ENCODE data around the gene SH2D2A. TPM values are rescaled to one million over a fixed set of nuclear protein-coding genes. Genes with fewer than 3 reads are reported as not detected.
A peak's percentile ranks its signal among the peaks of the same experiment; 100 is the strongest.

The SH2D2A gene
- total RNA-seq, 1 experiment from 2014 or later = 2.9 TPM

DNA sequence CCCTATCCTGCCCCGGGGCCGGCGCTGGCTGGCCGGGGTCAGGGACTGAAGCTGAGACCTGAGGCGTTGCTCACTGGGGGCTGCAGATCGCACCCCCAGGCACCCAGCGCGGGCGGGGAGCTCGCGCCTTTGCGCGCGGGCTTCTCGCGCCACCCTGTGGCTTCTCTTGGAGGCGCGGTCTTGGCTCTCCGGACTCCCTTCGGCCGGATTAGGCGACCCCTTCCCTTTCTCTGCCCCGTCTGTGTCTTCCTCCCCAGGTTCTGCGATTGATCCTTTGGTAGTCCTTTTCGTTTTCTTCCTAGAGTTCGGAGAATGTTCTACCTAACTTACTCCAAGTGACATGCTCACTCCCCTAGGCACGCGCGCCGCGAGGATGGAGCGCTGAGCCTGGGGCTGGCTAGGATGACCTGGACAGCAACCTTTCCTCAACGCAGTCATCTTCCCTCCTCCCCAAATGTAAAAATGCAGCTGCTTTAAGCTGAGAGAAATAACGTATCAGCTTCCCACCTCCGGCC, 43.5 kb upstream of the SH2D2A start:
- BruUV-seq (replicated peaks) = no TSS peak
- TF ChIP-seq, protein P1, sequence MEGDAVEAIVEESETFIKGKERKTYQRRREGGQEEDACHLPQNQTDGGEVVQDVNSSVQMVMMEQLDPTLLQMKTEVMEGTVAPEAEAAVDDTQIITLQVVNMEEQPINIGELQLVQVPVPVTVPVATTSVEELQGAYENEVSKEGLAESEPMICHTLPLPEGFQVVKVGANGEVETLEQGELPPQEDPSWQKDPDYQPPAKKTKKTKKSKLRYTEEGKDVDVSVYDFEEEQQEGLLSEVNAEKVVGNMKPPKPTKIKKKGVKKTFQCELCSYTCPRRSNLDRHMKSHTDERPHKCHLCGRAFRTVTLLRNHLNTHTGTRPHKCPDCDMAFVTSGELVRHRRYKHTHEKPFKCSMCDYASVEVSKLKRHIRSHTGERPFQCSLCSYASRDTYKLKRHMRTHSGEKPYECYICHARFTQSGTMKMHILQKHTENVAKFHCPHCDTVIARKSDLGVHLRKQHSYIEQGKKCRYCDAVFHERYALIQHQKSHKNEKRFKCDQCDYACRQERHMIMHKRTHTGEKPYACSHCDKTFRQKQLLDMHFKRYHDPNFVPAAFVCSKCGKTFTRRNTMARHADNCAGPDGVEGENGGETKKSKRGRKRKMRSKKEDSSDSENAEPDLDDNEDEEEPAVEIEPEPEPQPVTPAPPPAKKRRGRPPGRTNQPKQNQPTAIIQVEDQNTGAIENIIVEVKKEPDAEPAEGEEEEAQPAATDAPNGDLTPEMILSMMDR (IDR thresholded peaks at IDR 0.05; ENCODE audit: unreplicated experiment) = peak; percentile 94
- H3K27ac Mint-ChIP-seq (ENCODE audit: unreplicated experiment) = no peak overlapping the region
- H3K36me3 Mint-ChIP-seq (ENCODE audit: insufficient read depth, unreplicated experiment) = no peaks in the 10 kb centered on the region
- CTCF ChIA-PET = interaction anchor here (0.6 to 3.3 kb wide), 16 partner anchors 12 to 236 kb away, joined by 3 to 49 read pairs (median 5); partner anchors contain the start of genes CRABP2, ISG20L2 and METTL25B
- intact Hi-C loops (cut with micrococcal nuclease; ENCODE audit: unreplicated experiment) = loop anchor here (1.0 to 2.0 kb wide), 2 partner anchors 63 to 133 kb away; no protein-coding TSS in a partner anchor
- DNase-seq = peak; percentile 63
- peaks cover 96% of the 10 kb centered on the region for H3K27me3 Mint-ChIP-seq (ENCODE audit: unreplicated experiment)
- H3K4me3 Mint-ChIP-seq (ENCODE audit: low read depth, unreplicated experiment) = peak overlapping the region; percentile 58
- H3K4me1 Mint-ChIP-seq (ENCODE audit: low read depth, unreplicated experiment) = peaks cover 28% of the 10 kb centered on the region
- no peaks in the 10 kb centered on the region for H3K9me3 Mint-ChIP-seq (ENCODE audit: low read depth, unreplicated experiment)

DNA sequence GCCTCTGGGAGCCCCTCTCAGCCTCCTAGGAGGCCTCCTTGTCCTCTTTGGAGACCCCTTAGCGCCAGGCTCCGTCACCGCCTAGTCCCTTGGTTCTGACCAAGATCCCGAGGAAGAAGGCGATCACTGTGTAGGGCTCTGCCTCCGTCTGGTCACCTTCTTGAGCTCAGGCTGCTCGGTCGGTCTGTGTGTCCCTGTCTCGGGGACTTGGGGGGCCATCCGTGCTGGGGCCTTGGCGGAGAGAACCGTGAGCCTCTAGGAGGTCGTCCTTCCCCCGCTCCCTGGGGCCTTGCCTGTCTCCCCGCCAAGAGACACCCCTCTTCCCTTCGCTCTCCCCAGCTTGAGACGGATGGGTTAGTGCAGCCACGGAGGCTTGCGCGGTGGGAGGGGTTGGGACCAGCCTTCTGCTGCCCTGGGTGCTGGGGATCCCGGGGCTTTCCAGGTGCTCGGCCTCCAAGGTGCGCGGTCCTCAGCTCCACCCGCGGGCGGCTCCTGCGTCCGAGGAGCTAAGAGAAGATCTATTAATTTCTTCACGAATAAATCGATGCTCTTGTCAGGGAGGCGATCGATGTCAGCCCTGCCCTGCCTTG, 43.0 kb upstream of the SH2D2A start:
- BruUV-seq (replicated peaks) = no TSS peak
- no peaks in the 10 kb centered on the region for H3K36me3 Mint-ChIP-seq (ENCODE audit: insufficient read depth, unreplicated experiment)
- TF ChIP-seq, protein P1 (IDR thresholded peaks at IDR 0.05; ENCODE audit: unreplicated experiment) = no peak
- H3K4me1 Mint-ChIP-seq (ENCODE audit: low read depth, unreplicated experiment) = peaks cover 28% of the 10 kb centered on the region
- peak; percentile 21 for DNase-seq
- H3K27me3 Mint-ChIP-seq (ENCODE audit: unreplicated experiment) = peaks cover 96% of the 10 kb centered on the region
- peak overlapping the region; percentile 58 for H3K4me3 Mint-ChIP-seq (ENCODE audit: low read depth, unreplicated experiment)
- intact Hi-C loops (cut with micrococcal nuclease; ENCODE audit: unreplicated experiment) = loop anchor here (1.0 to 10.0 kb wide), 3 partner anchors 62 to 175 kb away; no protein-coding TSS in a partner anchor
- H3K9me3 Mint-ChIP-seq (ENCODE audit: low read depth, unreplicated experiment) = no peaks in the 10 kb centered on the region
- CTCF ChIA-PET = interaction anchor here (0.6 to 3.3 kb wide), 17 partner anchors 12 to 235 kb away, joined by 3 to 49 read pairs (median 5); partner anchors contain the start of genes CRABP2, ISG20L2 and METTL25B
- no peak overlapping the region for H3K27ac Mint-ChIP-seq (ENCODE audit: unreplicated experiment)

DNA sequence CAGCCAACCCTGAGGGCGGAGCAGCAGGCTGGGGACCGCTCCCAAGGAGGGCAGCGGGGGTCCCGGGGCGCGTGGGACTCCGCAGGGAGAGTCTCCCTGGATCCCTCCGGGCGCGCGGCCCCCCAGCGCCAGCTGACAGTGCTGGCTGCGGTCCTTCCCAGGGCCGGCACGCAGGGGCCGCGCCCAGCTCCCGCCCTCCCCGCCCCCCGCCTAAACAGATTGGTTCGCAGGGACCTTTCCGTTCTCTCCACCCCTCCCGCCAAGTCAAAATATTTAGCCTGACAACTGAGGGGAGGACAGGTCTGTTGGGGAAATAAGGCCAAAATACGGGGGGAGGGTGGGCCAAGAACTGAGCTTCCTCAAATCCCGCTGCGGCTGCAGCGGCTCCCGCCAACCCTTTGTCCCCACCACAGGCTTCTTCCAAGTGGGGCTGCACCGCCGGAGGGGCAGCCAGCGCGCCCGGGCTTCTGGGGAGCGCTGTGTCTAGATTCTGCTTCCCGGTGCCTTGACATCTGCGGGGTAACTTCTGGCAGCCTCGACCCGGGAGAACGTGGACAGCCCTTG, 42.4 kb upstream of the SH2D2A start, which contains the start of gene INSRR:
INSRR (minus strand) TSS at position 159 of the 564 bp plus-strand sequence. CDS start 496 bp downstream, outside the sequence.
- H3K27me3 Mint-ChIP-seq (ENCODE audit: unreplicated experiment) = peaks cover 96% of the 10 kb centered on the region
- intact Hi-C loops (cut with micrococcal nuclease; ENCODE audit: unreplicated experiment) = loop anchor here (10.0 kb wide), 1 partner anchor 174 kb away; no protein-coding TSS in a partner anchor
- TF ChIP-seq, protein P1 (IDR thresholded peaks at IDR 0.05; ENCODE audit: unreplicated experiment) = no peak
- H3K4me3 Mint-ChIP-seq (ENCODE audit: low read depth, unreplicated experiment) = peak within 1 kb of the TSS; percentile 58
- peaks cover 28% of the 10 kb centered on the region for H3K4me1 Mint-ChIP-seq (ENCODE audit: low read depth, unreplicated experiment)
- no peaks in the 10 kb centered on the region for H3K36me3 Mint-ChIP-seq (ENCODE audit: insufficient read depth, unreplicated experiment)
- H3K9me3 Mint-ChIP-seq (ENCODE audit: low read depth, unreplicated experiment) = no peaks in the 10 kb centered on the region
- CTCF ChIA-PET = interaction anchor here (0.7 to 3.3 kb wide), 14 partner anchors 11 to 235 kb away, joined by 3 to 49 read pairs (median 6); partner anchors contain the start of genes CRABP2, ISG20L2 and METTL25B
- no peak within 1 kb of the TSS for H3K27ac Mint-ChIP-seq (ENCODE audit: unreplicated experiment)
- BruUV-seq (replicated peaks) = no TSS peak
- no peak for DNase-seq

DNA sequence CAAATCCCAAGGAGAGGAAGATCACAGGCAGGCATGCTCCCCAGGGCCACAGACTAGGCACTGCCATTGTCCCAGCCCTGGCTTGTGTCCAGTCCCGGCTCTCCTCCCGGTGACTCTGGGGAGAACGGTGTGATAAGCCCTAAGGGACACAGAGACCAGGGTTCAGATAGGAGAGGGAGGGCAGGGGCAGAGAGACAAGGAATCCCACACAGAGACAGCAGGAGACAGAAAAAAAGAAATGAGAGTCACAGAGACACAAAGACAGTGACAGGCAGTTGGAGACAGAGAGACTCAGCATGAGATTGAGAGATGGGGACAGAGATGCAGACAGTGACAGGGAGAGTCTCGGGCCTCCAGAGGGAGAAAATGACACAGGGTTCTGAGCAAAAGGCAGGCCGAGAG, 41.9 kb upstream of the SH2D2A start:
- intact Hi-C loops (cut with micrococcal nuclease; ENCODE audit: unreplicated experiment) = loop anchor here (10.0 kb wide), 1 partner anchor 174 kb away; no protein-coding TSS in a partner anchor

More for the DNA sequence above, 41.9 kb upstream of the SH2D2A start:
- TF ChIP-seq, protein P1 (IDR thresholded peaks at IDR 0.05; ENCODE audit: unreplicated experiment) = no peak
- Mint-ChIP-seq H3K4me3 (ENCODE audit: low read depth, unreplicated experiment) (peak overlapping the region; percentile 46), H3K4me1 (ENCODE audit: low read depth, unreplicated experiment) (peaks cover 28% of the 10 kb centered on the region), H3K27me3 (ENCODE audit: unreplicated experiment) (peaks cover 96% of the 10 kb centered on the region), H3K36me3 (ENCODE audit: insufficient read depth, unreplicated experiment) (no peaks in the 10 kb centered on the region), H3K9me3 (ENCODE audit: low read depth, unreplicated experiment) (no peaks in the 10 kb centered on the region), H3K27ac (ENCODE audit: unreplicated experiment) (no peak overlapping the region)
- DNase-seq = no peak
- CTCF ChIA-PET = interaction anchor here (1.3 to 3.3 kb wide), 3 partner anchors 20 to 132 kb away, joined by 4 to 49 read pairs (median 13); partner anchors contain the start of genes ISG20L2 and METTL25B
- no TSS peak for BruUV-seq (replicated peaks)

All from Calu3 (cell line).